Liver (tissue), 3 donors: Measurements from ENCODE around the gene CLN5.

Experiments used
- ATF3 ChIP-seq: IDR thresholded peaks from 2 replicates; pipeline ENCODE4 v1.6.1; 2016; ENCODE audit warnings: antibody characterized with exemption
- CTCF ChIP-seq: fragments of 150-350 bp; IDR thresholded peaks from 2 replicates; pipeline ENCODE4 v1.5.1; 2017; ENCODE audit warnings: improper control_type of control experiment, low read depth, low read length; ENCODE audit not compliant: missing input control
- GABPA ChIP-seq, 2 donors: IDR thresholded peaks in 1 of 2; conservative IDR thresholded peaks in 1 of 2; 2 replicates each; pipeline ENCODE4 v1.6.1; 2016; ENCODE audit warnings: antibody characterized with exemption in 2 of 2, mild to moderate bottlenecking in 1 of 2, moderate library complexity in 1 of 2
- JUND ChIP-seq, 2 donors: IDR thresholded peaks; 2 replicates each; pipeline ENCODE4 v1.6.1; 2016; ENCODE audit warnings: antibody characterized with exemption in 2 of 2
- SP1 ChIP-seq: IDR thresholded peaks from 2 replicates; pipeline ENCODE4 v1.6.1; 2018; ENCODE audit warnings: antibody characterized with exemption, mild to moderate bottlenecking
- ZBTB33 ChIP-seq: IDR thresholded peaks from 2 replicates; pipeline ENCODE4 v1.6.1; 2016; ENCODE audit warnings: antibody characterized with exemption
- donor health status: healthy.
- donor health status: healthy.

GRCh38 chr13:77053192-77053591 is 61.3 kb downstream of the CLN5 start:
- no peak for TF ChIP-seq JUND (IDR thresholded peaks at IDR 0.05)
- TF ChIP-seq SP1: no peak
- TF ChIP-seq CTCF: no peak
- TF ChIP-seq GABPA (IDR thresholded peaks at IDR 0.05 in 1 of 2, conservative IDR thresholded peaks at IDR 0.05 in 1 of 2): no peak
- TF ChIP-seq ZBTB33: no peak
- TF ChIP-seq ATF3: no peak
